Panc1 (cell line): ENCODE data around the gene ADAMTS7.

Source experiments
- POLR2AphosphoS5 ChIP-seq: IDR thresholded peaks from 2 replicates; pipeline ENCODE4 v1.6.1; 2012; ENCODE audit warnings: mild to moderate bottlenecking, low read depth, low read length, moderate library complexity
- SIN3A ChIP-seq: IDR thresholded peaks from 2 replicates; pipeline ENCODE4 v1.6.1; 2012; ENCODE audit warnings: low read depth, mild to moderate bottlenecking, low read length, moderate library complexity, borderline replicate concordance; ENCODE audit not compliant: insufficient read depth
- TF ChIP-seq, protein P1 (sequence below), 2 experiments: IDR thresholded peaks; 2 replicates each; pipeline ENCODE4 v1.6.1; 2011 to 2012; ENCODE audit warnings: low read depth in 2 of 2, control low read depth in 1 of 2, low read length in 1 of 2, mild to moderate bottlenecking in 1 of 2, moderate library complexity in 1 of 2; ENCODE audit not compliant: insufficient read depth in 1 of 2

GRCh38 chr15:78831229-78832207, 20.3 kb upstream of the ADAMTS7 start:
- TF ChIP-seq SIN3A (no peak), POLR2AphosphoS5 (no peak)
- TF ChIP-seq, protein P1, sequence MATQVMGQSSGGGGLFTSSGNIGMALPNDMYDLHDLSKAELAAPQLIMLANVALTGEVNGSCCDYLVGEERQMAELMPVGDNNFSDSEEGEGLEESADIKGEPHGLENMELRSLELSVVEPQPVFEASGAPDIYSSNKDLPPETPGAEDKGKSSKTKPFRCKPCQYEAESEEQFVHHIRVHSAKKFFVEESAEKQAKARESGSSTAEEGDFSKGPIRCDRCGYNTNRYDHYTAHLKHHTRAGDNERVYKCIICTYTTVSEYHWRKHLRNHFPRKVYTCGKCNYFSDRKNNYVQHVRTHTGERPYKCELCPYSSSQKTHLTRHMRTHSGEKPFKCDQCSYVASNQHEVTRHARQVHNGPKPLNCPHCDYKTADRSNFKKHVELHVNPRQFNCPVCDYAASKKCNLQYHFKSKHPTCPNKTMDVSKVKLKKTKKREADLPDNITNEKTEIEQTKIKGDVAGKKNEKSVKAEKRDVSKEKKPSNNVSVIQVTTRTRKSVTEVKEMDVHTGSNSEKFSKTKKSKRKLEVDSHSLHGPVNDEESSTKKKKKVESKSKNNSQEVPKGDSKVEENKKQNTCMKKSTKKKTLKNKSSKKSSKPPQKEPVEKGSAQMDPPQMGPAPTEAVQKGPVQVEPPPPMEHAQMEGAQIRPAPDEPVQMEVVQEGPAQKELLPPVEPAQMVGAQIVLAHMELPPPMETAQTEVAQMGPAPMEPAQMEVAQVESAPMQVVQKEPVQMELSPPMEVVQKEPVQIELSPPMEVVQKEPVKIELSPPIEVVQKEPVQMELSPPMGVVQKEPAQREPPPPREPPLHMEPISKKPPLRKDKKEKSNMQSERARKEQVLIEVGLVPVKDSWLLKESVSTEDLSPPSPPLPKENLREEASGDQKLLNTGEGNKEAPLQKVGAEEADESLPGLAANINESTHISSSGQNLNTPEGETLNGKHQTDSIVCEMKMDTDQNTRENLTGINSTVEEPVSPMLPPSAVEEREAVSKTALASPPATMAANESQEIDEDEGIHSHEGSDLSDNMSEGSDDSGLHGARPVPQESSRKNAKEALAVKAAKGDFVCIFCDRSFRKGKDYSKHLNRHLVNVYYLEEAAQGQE (IDR thresholded peaks at IDR 0.05; ENCODE audit: insufficient read depth in 1 of 2, low read depth in 2 of 2, low read length in 1 of 2): no peak
